ENCODE results near the gene GJC1.

The GJC1 gene

DNA sequence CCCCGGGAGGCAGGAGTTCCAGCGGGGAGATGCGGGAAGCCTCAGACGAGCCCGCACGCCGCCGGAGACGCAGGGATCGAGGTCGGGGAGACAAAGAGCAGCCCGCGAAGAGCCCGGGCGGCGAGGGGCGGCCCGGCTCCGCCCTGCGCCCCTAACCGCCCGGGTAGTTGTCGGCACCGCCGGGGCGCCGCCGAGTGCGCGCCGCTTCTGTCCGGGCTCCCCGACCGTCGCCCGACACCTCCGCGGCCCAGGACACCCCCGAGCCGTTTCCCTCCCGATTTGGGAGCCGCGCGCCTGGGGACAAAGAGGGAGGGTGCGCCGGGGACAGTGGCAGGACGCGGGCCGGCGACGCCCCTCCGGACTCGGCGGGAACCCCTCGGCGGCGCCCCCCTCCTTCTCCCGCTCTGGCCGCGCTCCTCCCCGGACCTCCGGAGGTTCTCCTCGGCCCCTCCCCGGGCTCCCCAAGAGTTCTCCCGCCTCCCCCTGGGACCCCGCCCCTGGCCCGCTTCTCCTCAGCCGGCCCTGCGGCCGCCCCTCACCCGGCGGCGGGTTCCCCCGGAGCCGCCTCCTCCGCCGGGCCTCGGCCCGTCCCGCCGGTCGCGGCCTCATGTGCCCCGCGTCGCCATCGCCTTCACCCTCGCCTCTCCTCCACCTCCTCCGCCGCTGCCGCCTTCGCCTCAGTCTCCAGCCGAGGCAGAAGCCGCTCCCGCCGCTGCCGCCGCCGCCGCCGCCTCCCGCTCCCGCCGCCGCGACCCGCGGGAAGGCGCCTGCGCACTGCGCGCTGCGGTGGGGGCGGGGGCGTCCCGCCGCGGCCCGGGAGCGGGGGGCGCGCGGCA, at the start of gene GJC1:
Gene GJC1, minus strand, starts transcription at position 765 of the 836 bp plus-strand sequence. CDS start 24,470 bp downstream, outside the sequence.
- Histone ChIP-seq H3K27ac (ENCODE audit: low read length) (peak within 1 kb of the TSS; percentile 50), H3K4me1 (ENCODE audit: insufficient read depth, low read length) (peaks cover 24% of the 10 kb centered on the region), H3K36me3 (ENCODE audit: insufficient read depth, low read depth, low read length) (peaks cover 6% of the 10 kb centered on the region; the same call in 1 of the 2 replicates), H3K4me3 (ENCODE audit: low read length) (peak within 1 kb of the TSS; percentile 79), H3K9me3 (ENCODE audit: insufficient read depth, low read depth, low read length) (no peaks in the 10 kb centered on the region), H3K9ac (ENCODE audit: low read depth, low read length) (peak within 1 kb of the TSS; percentile 93), H3K27me3 (ENCODE audit: insufficient read depth, low read length) (no peaks in the 10 kb centered on the region)

DNA sequence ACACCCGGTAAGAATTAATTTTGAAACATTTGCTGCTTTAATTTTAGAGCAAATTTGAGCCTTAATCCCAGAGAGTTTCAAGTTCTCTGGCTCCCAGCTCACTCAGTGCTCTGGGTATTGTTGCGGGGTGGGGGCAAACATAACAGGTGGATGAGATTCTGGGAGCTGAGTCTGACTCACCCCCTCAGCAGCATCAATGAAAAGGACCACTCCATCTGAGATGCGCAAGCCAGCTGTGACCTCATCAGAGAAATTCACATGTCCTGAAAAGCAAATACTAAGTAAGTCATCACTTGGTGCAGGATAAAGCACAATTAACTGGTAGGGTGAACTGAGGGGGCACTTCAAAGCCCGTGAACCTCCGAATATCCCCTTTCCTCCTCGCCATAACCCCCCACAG, 49.3 kb upstream of the GJC1 start:
- Histone ChIP-seq H3K27me3 (ENCODE audit: insufficient read depth, low read length) (no peaks in the 10 kb centered on the region), H3K9me3 (ENCODE audit: insufficient read depth, low read depth, low read length) (no peaks in the 10 kb centered on the region), H3K4me1 (ENCODE audit: insufficient read depth, low read length) (no peaks in the 10 kb centered on the region), H3K9ac (ENCODE audit: low read depth, low read length) (no peak overlapping the region), H3K36me3 (ENCODE audit: insufficient read depth, low read depth, low read length) (peaks cover 92% of the 10 kb centered on the region), H3K27ac (ENCODE audit: low read length) (no peak overlapping the region), H3K4me3 (ENCODE audit: low read length) (no peak overlapping the region)

DNA sequence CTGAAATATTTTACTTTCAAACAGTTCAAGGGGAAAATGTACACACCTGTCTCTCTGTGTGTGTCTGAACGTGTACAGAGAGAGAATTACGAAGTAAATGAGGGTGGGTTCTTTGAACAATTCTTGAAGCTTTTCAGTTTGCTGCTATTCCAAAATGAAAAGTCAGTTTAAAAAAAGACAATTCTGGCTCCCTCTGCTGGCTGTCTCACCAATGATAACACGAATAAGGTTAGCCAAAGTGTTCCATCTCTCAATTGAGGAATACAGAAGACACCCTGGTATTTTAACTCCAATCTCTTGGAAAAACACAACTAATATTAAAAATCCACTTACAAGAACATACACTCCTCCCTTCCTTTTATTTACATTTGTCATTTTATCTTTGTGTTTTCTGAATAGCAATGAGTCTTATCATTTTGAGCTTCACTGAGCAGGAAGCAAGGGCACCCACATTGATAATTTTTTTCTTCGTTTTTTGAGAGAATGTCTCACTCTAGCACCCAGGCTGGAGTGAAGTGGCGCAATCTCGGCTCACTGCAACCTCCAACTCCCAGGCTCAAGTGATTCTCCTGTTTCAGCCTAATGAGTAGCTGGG, 48.6 kb upstream of the GJC1 start:
- peaks cover 91% of the 10 kb centered on the region for H3K36me3 ChIP-seq (ENCODE audit: insufficient read depth, low read depth, low read length)
- no peaks in the 10 kb centered on the region for H3K9me3 ChIP-seq (ENCODE audit: insufficient read depth, low read depth, low read length)
- no peak overlapping the region for H3K9ac ChIP-seq (ENCODE audit: low read depth, low read length)
- no peaks in the 10 kb centered on the region for H3K4me1 ChIP-seq (ENCODE audit: insufficient read depth, low read length)
- no peak overlapping the region for H3K27ac ChIP-seq (ENCODE audit: low read length)
- no peak overlapping the region for H3K4me3 ChIP-seq (ENCODE audit: low read length)
- H3K27me3 ChIP-seq (ENCODE audit: insufficient read depth, low read length), result no peaks in the 10 kb centered on the region

DNA sequence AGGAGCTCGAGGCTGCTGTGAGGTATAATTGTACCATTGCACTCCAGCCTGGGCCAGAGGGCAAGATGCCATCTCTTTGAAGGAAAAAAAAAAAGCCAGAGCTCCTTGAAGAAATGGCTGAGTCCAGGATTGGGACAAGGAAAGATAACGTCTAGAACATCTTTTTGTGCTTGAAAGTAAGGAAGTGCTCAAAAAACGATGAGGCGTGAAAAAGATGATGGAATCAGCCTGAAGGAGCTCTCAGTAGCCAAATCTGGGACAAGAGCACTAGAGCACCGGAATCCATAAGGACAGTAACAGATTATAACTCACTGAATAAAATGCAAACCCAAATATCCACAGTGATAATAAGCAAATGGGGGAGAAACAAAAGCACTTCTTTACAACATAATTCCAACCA, 47.0 kb upstream of the GJC1 start:
- H3K4me3 ChIP-seq (ENCODE audit: low read length), result no peak overlapping the region
- H3K27me3 ChIP-seq (ENCODE audit: insufficient read depth, low read length), result no peaks in the 10 kb centered on the region
- H3K9ac ChIP-seq (ENCODE audit: low read depth, low read length), result no peak overlapping the region
- no peaks in the 10 kb centered on the region for H3K9me3 ChIP-seq (ENCODE audit: insufficient read depth, low read depth, low read length)
- H3K4me1 ChIP-seq (ENCODE audit: insufficient read depth, low read length), result no peaks in the 10 kb centered on the region
- H3K36me3 ChIP-seq (ENCODE audit: insufficient read depth, low read depth, low read length), result peaks cover 89% of the 10 kb centered on the region
- H3K27ac ChIP-seq (ENCODE audit: low read length), result no peak overlapping the region

DNA sequence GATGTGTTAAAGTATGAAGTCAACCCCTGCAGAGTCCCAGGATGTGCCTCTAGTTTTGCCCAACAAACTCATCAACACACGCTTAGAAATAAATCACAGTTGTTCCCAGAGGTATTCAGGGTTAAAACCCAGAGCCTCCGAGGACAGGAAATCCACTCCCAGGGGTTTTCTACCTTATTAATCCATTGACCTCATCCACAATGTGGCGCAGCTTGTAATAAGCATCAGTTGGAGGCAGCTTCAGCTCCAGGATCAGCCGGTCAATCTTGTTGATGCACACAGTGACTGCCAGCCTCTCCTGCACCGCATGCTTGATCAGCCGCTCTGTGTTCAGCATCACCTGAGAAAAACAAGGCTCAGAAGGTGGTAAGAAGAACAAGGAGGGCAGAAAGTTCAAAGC, 45.7 kb upstream of the GJC1 start:
- Histone ChIP-seq H3K36me3 (ENCODE audit: insufficient read depth, low read depth, low read length) (peaks cover 85% of the 10 kb centered on the region), H3K9ac (ENCODE audit: low read depth, low read length) (no peak overlapping the region), H3K4me1 (ENCODE audit: insufficient read depth, low read length) (no peaks in the 10 kb centered on the region), H3K27ac (ENCODE audit: low read length) (no peak overlapping the region), H3K9me3 (ENCODE audit: insufficient read depth, low read depth, low read length) (no peaks in the 10 kb centered on the region), H3K27me3 (ENCODE audit: insufficient read depth, low read length) (no peaks in the 10 kb centered on the region), H3K4me3 (ENCODE audit: low read length) (no peak overlapping the region)

DNA sequence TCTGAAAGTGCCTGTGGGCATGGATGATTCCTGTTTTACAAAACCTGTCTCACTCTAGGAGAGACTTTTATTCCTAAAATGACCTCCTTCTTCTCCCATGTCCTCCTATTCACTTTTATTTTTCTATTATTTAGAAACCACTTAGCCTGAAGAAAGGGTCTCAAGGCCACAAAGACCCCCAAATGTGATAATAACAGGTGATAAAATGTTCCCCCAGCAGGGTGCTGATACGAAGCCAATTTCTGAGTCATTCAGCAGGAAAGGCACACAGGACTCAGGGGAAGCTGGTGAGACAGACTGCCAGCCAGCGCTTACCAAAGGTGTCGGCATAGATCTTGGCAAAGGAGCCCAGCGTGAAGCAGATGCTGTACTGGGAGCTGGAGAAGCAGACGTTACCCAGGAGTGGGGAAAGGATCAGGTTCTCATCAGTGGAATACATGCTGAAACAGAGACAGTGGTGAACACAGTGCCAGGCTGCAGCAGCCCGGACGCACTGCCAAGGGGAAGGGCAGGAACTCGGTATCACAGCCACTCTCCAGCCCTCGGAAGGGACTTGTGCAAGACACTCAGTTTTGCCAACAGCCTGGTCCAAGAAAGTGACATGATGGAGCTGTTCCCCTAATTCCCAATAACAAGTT, 42.2 kb upstream of the GJC1 start:
- Histone ChIP-seq H3K36me3 (ENCODE audit: insufficient read depth, low read depth, low read length) (peaks cover 84% of the 10 kb centered on the region), H3K27ac (ENCODE audit: low read length) (no peak overlapping the region), H3K9me3 (ENCODE audit: insufficient read depth, low read depth, low read length) (no peaks in the 10 kb centered on the region), H3K4me1 (ENCODE audit: insufficient read depth, low read length) (no peaks in the 10 kb centered on the region), H3K4me3 (ENCODE audit: low read length) (no peak overlapping the region), H3K9ac (ENCODE audit: low read depth, low read length) (no peak overlapping the region), H3K27me3 (ENCODE audit: insufficient read depth, low read length) (no peaks in the 10 kb centered on the region)

DNA sequence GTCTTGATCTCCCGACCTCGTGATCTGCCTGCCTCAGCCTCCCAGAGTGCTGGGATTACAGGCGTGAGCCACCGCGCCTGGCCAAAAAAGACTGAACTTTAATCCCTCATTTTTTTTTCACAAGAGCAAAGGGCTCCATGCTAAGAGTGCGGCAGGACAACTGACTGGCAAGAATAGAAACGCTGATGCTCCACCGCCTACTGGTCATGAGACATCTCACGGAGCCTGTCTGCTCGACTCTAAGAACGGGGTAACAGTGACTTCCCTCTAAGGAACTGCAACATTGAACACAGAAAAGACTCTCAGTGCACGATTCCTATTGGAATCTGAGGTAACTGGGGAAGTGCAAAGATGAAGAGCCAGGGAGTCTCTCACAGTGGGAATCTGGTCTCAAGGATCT, 41.5 kb upstream of the GJC1 start:
- Histone ChIP-seq H3K4me3 (ENCODE audit: low read length) (no peak overlapping the region), H3K9me3 (ENCODE audit: insufficient read depth, low read depth, low read length) (no peaks in the 10 kb centered on the region), H3K9ac (ENCODE audit: low read depth, low read length) (no peak overlapping the region), H3K36me3 (ENCODE audit: insufficient read depth, low read depth, low read length) (peaks cover 84% of the 10 kb centered on the region), H3K27me3 (ENCODE audit: insufficient read depth, low read length) (no peaks in the 10 kb centered on the region), H3K4me1 (ENCODE audit: insufficient read depth, low read length) (no peaks in the 10 kb centered on the region), H3K27ac (ENCODE audit: low read length) (no peak overlapping the region)

DNA sequence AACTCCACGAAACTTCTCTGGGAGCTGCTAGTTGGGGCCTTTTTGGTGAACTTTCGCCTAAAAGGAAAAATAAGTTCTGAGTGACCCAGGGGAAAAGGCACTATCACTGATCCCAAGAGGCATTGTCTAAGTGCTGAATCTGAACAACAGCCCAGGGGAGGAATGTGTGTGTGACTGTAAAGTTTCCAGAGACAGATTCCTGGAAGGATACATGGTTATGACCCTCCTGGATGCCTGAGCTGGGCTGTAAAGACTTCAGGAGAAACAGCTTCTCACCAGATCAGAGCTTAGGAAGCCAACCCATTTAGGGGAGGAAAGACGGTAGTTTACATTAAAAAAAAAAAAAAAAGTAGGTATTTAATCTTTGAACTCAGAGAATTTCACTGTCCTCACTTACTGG, 37.8 kb upstream of the GJC1 start:
- no peaks in the 10 kb centered on the region for H3K9me3 ChIP-seq (ENCODE audit: insufficient read depth, low read depth, low read length)
- no peaks in the 10 kb centered on the region for H3K27me3 ChIP-seq (ENCODE audit: insufficient read depth, low read length)
- no peaks in the 10 kb centered on the region for H3K4me1 ChIP-seq (ENCODE audit: insufficient read depth, low read length)
- no peak overlapping the region for H3K27ac ChIP-seq (ENCODE audit: low read length)
- peaks cover 91% of the 10 kb centered on the region for H3K36me3 ChIP-seq (ENCODE audit: insufficient read depth, low read depth, low read length)
- H3K4me3 ChIP-seq (ENCODE audit: low read length), result no peak overlapping the region
- no peak overlapping the region for H3K9ac ChIP-seq (ENCODE audit: low read depth, low read length)

DNA sequence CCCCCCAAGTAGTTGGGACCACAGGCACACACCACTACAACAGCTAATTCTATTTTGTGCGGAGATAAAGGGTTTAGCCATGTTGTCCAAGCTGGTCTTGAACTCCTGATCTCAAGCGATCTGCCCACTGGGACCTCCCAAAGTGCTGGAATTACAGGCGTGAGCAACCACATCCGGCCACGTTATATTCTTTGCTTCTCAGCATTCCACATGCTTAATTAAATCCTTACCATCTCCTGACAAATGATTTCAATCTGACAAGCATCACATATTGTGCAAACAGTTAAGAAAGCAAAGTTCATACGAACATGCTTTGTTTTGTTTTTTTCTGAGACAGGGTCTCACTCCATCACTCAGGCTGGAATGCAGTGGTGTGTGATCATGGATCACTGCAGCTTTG, 35.8 kb upstream of the GJC1 start:
- Histone ChIP-seq H3K4me3 (ENCODE audit: low read length) (no peak overlapping the region), H3K4me1 (ENCODE audit: insufficient read depth, low read length) (no peaks in the 10 kb centered on the region), H3K9me3 (ENCODE audit: insufficient read depth, low read depth, low read length) (no peaks in the 10 kb centered on the region), H3K36me3 (ENCODE audit: insufficient read depth, low read depth, low read length) (peaks cover 91% of the 10 kb centered on the region), H3K27ac (ENCODE audit: low read length) (no peak overlapping the region), H3K9ac (ENCODE audit: low read depth, low read length) (no peak overlapping the region), H3K27me3 (ENCODE audit: insufficient read depth, low read length) (no peaks in the 10 kb centered on the region)

DNA sequence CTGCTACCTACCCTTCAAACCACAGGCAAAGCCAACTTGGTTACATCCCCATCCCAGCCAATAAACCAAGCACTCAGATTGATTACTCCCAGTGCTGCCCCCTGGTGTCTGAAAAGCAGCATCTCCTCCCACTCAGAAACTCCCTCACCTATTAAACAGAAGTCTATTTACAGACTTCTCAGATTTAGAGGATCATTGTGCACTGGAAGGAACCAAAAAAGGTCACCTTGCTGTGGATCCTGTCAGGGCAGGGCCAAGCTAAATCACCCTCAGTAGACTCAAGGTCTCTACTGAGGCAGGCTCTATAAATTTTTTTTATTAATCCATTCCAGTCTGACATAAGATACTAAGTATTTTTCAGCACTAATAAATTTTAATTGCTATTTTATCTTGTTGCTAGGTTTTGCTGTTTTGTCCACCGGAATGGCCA, 35.2 kb upstream of the GJC1 start:
- Histone ChIP-seq H3K4me1 (ENCODE audit: insufficient read depth, low read length) (no peaks in the 10 kb centered on the region), H3K4me3 (ENCODE audit: low read length) (no peak overlapping the region), H3K27ac (ENCODE audit: low read length) (no peak overlapping the region), H3K9me3 (ENCODE audit: insufficient read depth, low read depth, low read length) (no peaks in the 10 kb centered on the region), H3K9ac (ENCODE audit: low read depth, low read length) (no peak overlapping the region), H3K36me3 (ENCODE audit: insufficient read depth, low read depth, low read length) (peaks cover 94% of the 10 kb centered on the region), H3K27me3 (ENCODE audit: insufficient read depth, low read length) (no peaks in the 10 kb centered on the region)

DNA sequence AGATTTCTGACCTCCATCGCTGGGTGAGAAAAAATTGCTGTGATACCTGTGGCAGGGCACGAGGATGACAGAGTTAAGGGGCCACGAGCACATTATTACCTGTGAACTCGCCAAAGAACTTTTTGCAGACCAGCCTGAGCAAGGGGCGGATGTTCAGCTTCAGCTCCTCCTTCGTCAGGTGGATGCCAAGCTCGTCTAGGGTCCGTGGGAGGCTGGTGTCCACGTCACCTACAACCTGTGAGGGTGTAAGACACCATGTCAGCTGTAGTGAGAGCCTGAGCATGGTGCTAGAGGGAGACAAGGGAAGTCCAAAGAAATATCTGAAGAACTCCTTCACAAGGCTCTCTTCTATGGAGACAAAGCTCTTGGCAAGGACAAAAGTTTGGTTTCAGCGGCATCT, 34.7 kb upstream of the GJC1 start:
- Histone ChIP-seq H3K27ac (ENCODE audit: low read length) (no peak overlapping the region), H3K27me3 (ENCODE audit: insufficient read depth, low read length) (no peaks in the 10 kb centered on the region), H3K4me1 (ENCODE audit: insufficient read depth, low read length) (no peaks in the 10 kb centered on the region), H3K9ac (ENCODE audit: low read depth, low read length) (no peak overlapping the region), H3K36me3 (ENCODE audit: insufficient read depth, low read depth, low read length) (peaks cover 94% of the 10 kb centered on the region), H3K4me3 (ENCODE audit: low read length) (no peak overlapping the region), H3K9me3 (ENCODE audit: insufficient read depth, low read depth, low read length) (no peaks in the 10 kb centered on the region)
